H1 (cell line): ENCODE data around the gene NCF2. TPM values are rescaled to one million over a fixed set of nuclear protein-coding genes. Genes with fewer than 3 reads are reported as not detected.

Experiments used
- CTCF ChIA-PET: fragments of 300-600 bp; sonication (Branson Sonifier 250); formaldehyde crosslinking; loops from one replicate; lab custom pipeline; 2021; ENCODE audit not compliant: partially characterized antibody; lab: Charles Lee
- POLR2A ChIA-PET: fragments of 300-600 bp; sonication (Branson Sonifier 250); formaldehyde crosslinking; loops from one replicate; lab custom pipeline; 2021; ENCODE audit warnings: inconsistent platforms; ENCODE audit not compliant: partially characterized antibody; lab: Charles Lee
- DNase-seq, 2 experiments: peaks; one replicate each; pipeline versions ENCODE4 v3.0.0 to v3.0.0-alpha.2; 2010 to 2022; ENCODE audit warnings: low spot score in 2 of 2, low read depth in 1 of 2, mixed read lengths in 1 of 2
- FAIRE-seq: peaks from 2 replicates; lab custom pipeline; 2011; peaks lifted over from hg19 to GRCh38; lab: Jason Lieb, UNC
- H2AFZ ChIP-seq: 2 replicates; pipeline ENCODE4 v1.8.1; 2012; ENCODE audit warnings: low read length, inconsistent platforms
- H2AK5ac ChIP-seq: 2 replicates; pipeline ENCODE4 v1.6.1; 2013; ENCODE audit warnings: low read depth, low read length
- H2BK120ac ChIP-seq: replicated peaks from 2 replicates; pipeline ENCODE3; 2013; ENCODE audit warnings: low read depth, low read length, inconsistent platforms
- H2BK12ac ChIP-seq: 2 replicates; pipeline ENCODE4 v1.6.1; 2013; ENCODE audit warnings: low read depth, low read length
- H2BK15ac ChIP-seq: 2 replicates; pipeline ENCODE4 v1.6.1; 2013; ENCODE audit warnings: low read length
- H2BK20ac ChIP-seq: 2 replicates; pipeline ENCODE4 v1.6.1; 2013; ENCODE audit warnings: low read length
- H2BK5ac ChIP-seq: 2 replicates; pipeline ENCODE4 v1.6.1; 2013; ENCODE audit warnings: low read depth, low read length
- H3K14ac ChIP-seq: 2 replicates; pipeline ENCODE4 v1.6.1; 2013; ENCODE audit warnings: inconsistent platforms; ENCODE audit not compliant: insufficient read length
- H3K18ac ChIP-seq: 2 replicates; pipeline ENCODE4 v1.6.1; 2013; ENCODE audit warnings: low read length; ENCODE audit errors: extremely low read depth
- H3K23ac ChIP-seq: 2 replicates; pipeline ENCODE4 v1.6.1; 2013; ENCODE audit warnings: inconsistent platforms; ENCODE audit not compliant: insufficient read length
- H3K23me2 ChIP-seq: 2 replicates; pipeline ENCODE4 v1.6.1; 2013; ENCODE audit warnings: low read depth, low read length
- H3K27ac ChIP-seq: 2 replicates; pipeline ENCODE4 v1.6.1; 2011; ENCODE audit warnings: low read depth, low read length, inconsistent platforms
- H3K27me3 ChIP-seq, 4 experiments: replicated peaks in 1 of 4; 1 replicate in 1 of 4; 2 replicates in 3 of 4; pipeline versions ENCODE4 v1.6.1 to v1.8.1; 2011 to 2013; ENCODE audit warnings: low read length in 3 of 4, mild to moderate bottlenecking in 3 of 4, inconsistent platforms in 2 of 4, mixed read lengths in 2 of 4, moderate library complexity in 1 of 4; ENCODE audit not compliant: control insufficient read depth in 3 of 4, insufficient read depth in 3 of 4; ENCODE audit errors: extremely low read depth in 1 of 4
- H3K36me3 ChIP-seq, 4 experiments: 2 replicates each; pipeline versions ENCODE4 v1.6.1 to v1.8.1; 2011 to 2013; ENCODE audit warnings: mild to moderate bottlenecking in 4 of 4, low read length in 3 of 4, moderate library complexity in 2 of 4, control low read depth in 1 of 4, inconsistent platforms in 1 of 4; ENCODE audit not compliant: insufficient read depth in 4 of 4, control insufficient read depth in 2 of 4
- H3K4ac ChIP-seq: replicated peaks from 2 replicates; pipeline ENCODE3; 2013; ENCODE audit warnings: low read length, low read depth, mixed read lengths, inconsistent platforms; ENCODE audit not compliant: insufficient read length
- H3K4me1 ChIP-seq, 4 experiments: replicated peaks in 1 of 4; 1 replicate in 1 of 4; 2 replicates in 3 of 4; pipeline versions ENCODE4 v1.6.1 to v1.8.1; 2011 to 2013; ENCODE audit warnings: low read length in 3 of 4, inconsistent platforms in 2 of 4, mixed read lengths in 1 of 4; ENCODE audit not compliant: insufficient read depth in 4 of 4, control insufficient read depth in 3 of 4
- H3K4me2 ChIP-seq, 2 experiments: 2 replicates each; pipeline versions ENCODE4 v1.6.1 to v1.8.1; 2011 to 2013; ENCODE audit warnings: low read depth in 2 of 2, low read length in 2 of 2, control low read depth in 1 of 2, inconsistent platforms in 1 of 2, mild to moderate bottlenecking in 1 of 2; ENCODE audit not compliant: insufficient read depth in 1 of 2
- H3K4me3 ChIP-seq, 4 experiments: fragments of 200-600, 300-600 bp in 1 of 4; sonication (generic), shearing (Covaris generic), sonication (Bioruptor Twin) in 1 of 4; 2 replicates each; pipeline versions ENCODE4 v1.5.1 to v1.8.1; 2011 to 2016; ENCODE audit warnings: low read length in 4 of 4, low read depth in 3 of 4, control low read depth in 2 of 4, inconsistent platforms in 2 of 4, mild to moderate bottlenecking in 2 of 4, mixed read lengths in 1 of 4, moderate library complexity in 1 of 4; ENCODE audit not compliant: insufficient read depth in 2 of 4; ENCODE audit errors: extremely low read depth in 1 of 4
- H3K56ac ChIP-seq: replicated peaks from 2 replicates; pipeline ENCODE3; 2013; ENCODE audit warnings: low read depth, mild to moderate bottlenecking, mixed read lengths, low read length, inconsistent platforms; ENCODE audit not compliant: insufficient read length
- H3K79me1 ChIP-seq: 2 replicates; pipeline ENCODE4 v1.6.1; 2013; ENCODE audit warnings: low read depth, low read length, control low read depth
- H3K79me2 ChIP-seq, 2 experiments: 2 replicates each; pipeline versions ENCODE4 v1.6.1 to v1.8.1; 2012 to 2013; ENCODE audit warnings: low read length in 2 of 2, mild to moderate bottlenecking in 2 of 2, inconsistent platforms in 1 of 2; ENCODE audit not compliant: insufficient read depth in 2 of 2, control insufficient read depth in 1 of 2
- H3K9ac ChIP-seq, 4 experiments: replicated peaks in 1 of 4; 1 replicate in 1 of 4; 2 replicates in 3 of 4; pipeline versions ENCODE4 v1.6.1 to v1.8.1; 2011 to 2013; ENCODE audit warnings: low read depth in 3 of 4, low read length in 3 of 4, control low read depth in 2 of 4, mild to moderate bottlenecking in 2 of 4, moderate library complexity in 2 of 4, inconsistent platforms in 1 of 4; ENCODE audit errors: extremely low read depth in 1 of 4
- H3K9me3 ChIP-seq, 2 experiments: 2 replicates each; pipeline versions ENCODE4 v1.6.1 to v1.8.1; 2012 to 2013; ENCODE audit warnings: mild to moderate bottlenecking in 2 of 2, moderate library complexity in 2 of 2, control low read depth in 1 of 2, inconsistent platforms in 1 of 2, low read depth in 1 of 2, low read length in 1 of 2, mixed read lengths in 1 of 2; ENCODE audit not compliant: insufficient read depth in 2 of 2
- H4K20me1 ChIP-seq, 2 experiments: replicated peaks in 1 of 2; 2 replicates each; pipeline versions ENCODE3 to v1.8.1; 2011 to 2013; ENCODE audit warnings: inconsistent platforms in 2 of 2, low read length in 2 of 2, mild to moderate bottlenecking in 1 of 2; ENCODE audit not compliant: insufficient read depth in 2 of 2, control insufficient read depth in 1 of 2
- H4K5ac ChIP-seq: 2 replicates; pipeline ENCODE4 v1.6.1; 2013; ENCODE audit warnings: low read length, low read depth, mixed read lengths, inconsistent platforms; ENCODE audit not compliant: insufficient read length
- H4K8ac ChIP-seq: 2 replicates; pipeline ENCODE4 v1.8.0; 2013; ENCODE audit warnings: mild to moderate bottlenecking, moderate library complexity, low read length, inconsistent platforms; ENCODE audit not compliant: insufficient read depth; ENCODE audit errors: extremely low read depth
- H4K91ac ChIP-seq: replicated peaks from 2 replicates; pipeline ENCODE3; 2013; ENCODE audit warnings: low read length, mixed read lengths, inconsistent platforms; ENCODE audit not compliant: insufficient read length
- CREB1 ChIP-seq: IDR thresholded peaks from 2 replicates; pipeline ENCODE4 v1.6.1; 2012; ENCODE audit warnings: inconsistent platforms
- WGBS, 2 experiments: shearing (Covaris generic) in 1 of 2; methylation state at CpG; one replicate each; pipeline versions ENCODE4 v1.1.6 to v1.1.7; 2013 to 2015; ENCODE audit warnings: low lambda C conversion rate in 2 of 2, mixed read lengths in 2 of 2, inconsistent platforms in 1 of 2, low coverage in 1 of 2, missing lambda C conversion rate in 1 of 2; ENCODE audit not compliant: insufficient replicate concordance in 2 of 2, insufficient coverage in 1 of 2, insufficient read length in 1 of 2; ENCODE audit errors: extremely low coverage in 1 of 2, missing lambda C conversion rate in 1 of 2; 5-methylcytosine and 5-hydroxymethylcytosine counted together
- polyA plus RNA-seq, 7 experiments: library from polyadenylated mRNA; depleted of rRNA in 3 of 7; stranded (reverse) in 5 of 7; unstranded in 2 of 7; fragments of >200 nt in 5 of 7; fragments of 200-250 nt in 2 of 7; gene quantifications; 1 replicate in 5 of 7; 2 replicates in 1 of 7; 4 replicates in 1 of 7; pipeline versions ENCODE4 v1.2.1 to v1.2.3, GENCODE V29; 2011 to 2013; ENCODE audit warnings: missing spikeins in 2 of 7, mixed read lengths in 2 of 7
- total RNA-seq: library from RNA; stranded (reverse); fragmentation: NEBNext Ultra II Directional; extraction: Animal tissue kit (Norgen Biotek cat#: 25700); gene quantifications from 2 replicates; pipeline ENCODE4 v1.2.1, GENCODE V29; 2021

The NCF2 gene
- total and polyA plus RNA-seq, 2 of the 8 experiments (the other 6 are each of a cell fraction or from before 2014, with no cell fraction given), result not detected

- Histone ChIP-seq H2BK120ac (no peak overlapping the region), H2BK15ac (no peak overlapping the region), H3K79me1 (no peaks in the 10 kb centered on the region; the same call in 1 of the 2 replicates), H3K4ac (no peak overlapping the region), H2AFZ (no peak overlapping the region), H3K9ac (no peak overlapping the region), H4K91ac (no peak overlapping the region), H2BK12ac (no peak overlapping the region), H2AK5ac (no peak overlapping the region), H3K27me3 (no peaks in the 10 kb centered on the region), H3K4me2 (no peak overlapping the region), H4K20me1 (peaks cover 0 to 2% of the 10 kb centered on the region in 2 experiments), H2BK5ac (no peak overlapping the region), H3K18ac (no peak overlapping the region), H3K4me1 (no peaks in the 10 kb centered on the region), H3K4me3 (no peak overlapping the region), H3K36me3 (peaks cover 8 to 52% (median 37%) of the 10 kb centered on the region in 4 experiments; a peak in 7 of 8 replicates), H4K8ac (no peak overlapping the region), H3K23me2 (no peaks in the 10 kb centered on the region), H4K5ac (no peak overlapping the region), H3K14ac (no peak overlapping the region), H3K27ac (no peak overlapping the region), H2BK20ac (no peak overlapping the region), H3K9me3 (no peaks in the 10 kb centered on the region), H3K56ac (no peak overlapping the region), H3K23ac (no peak overlapping the region), H3K79me2 (no peaks in the 10 kb centered on the region)
- 94% methylated on average over 3 of the region's 3 CpGs; no CpG with 5 or more reads in 1 of the 2 experiments for WGBS, 2 experiments
- FAIRE-seq, result no peak
- ChIA-PET CTCF (interaction anchor here (1.0 to 3.0 kb wide), 6 partner anchors 8 to 551 kb away, joined by 3 to 10 read pairs (median 6); no protein-coding TSS in a partner anchor), POLR2A (interaction anchor here (1.2 kb wide), 1 partner anchor 9 kb away, joined by 4 read pairs; no protein-coding TSS in a partner anchor)
- no peak for TF ChIP-seq CREB1
- no peak for DNase-seq
These were observed 35.7 kb downstream of the NCF2 start for GRCh38 chr1:183554577-183554976.
